PFSK-1 (cell line): ENCODE measurements around the gene PSMA8.

ENCODE experiments used
- FOXP2 ChIP-seq: optimal IDR thresholded peaks from 2 replicates; pipeline ENCODE3; 2011; ENCODE audit warnings: borderline replicate concordance, control low read depth, inconsistent platforms; ENCODE audit not compliant: insufficient read depth; ENCODE audit errors: extremely low read length, extremely low read depth
- POLR2AphosphoS5 ChIP-seq: IDR thresholded peaks from 2 replicates; pipeline ENCODE4 v1.6.1; 2012; ENCODE audit warnings: low read depth, mild to moderate bottlenecking, control low read depth, low read length, moderate library complexity
- SIN3A ChIP-seq: IDR thresholded peaks from 2 replicates; pipeline ENCODE4 v1.6.1; 2012; ENCODE audit warnings: mild to moderate bottlenecking, low read length, moderate library complexity, borderline replicate concordance; ENCODE audit not compliant: insufficient read depth
- TAF1 ChIP-seq: IDR thresholded peaks from 2 replicates; pipeline ENCODE4 v1.6.1; 2012; ENCODE audit warnings: low read length, control low read depth, borderline replicate concordance; ENCODE audit not compliant: insufficient read depth
- TF ChIP-seq, protein P1 (sequence below), 2 experiments: IDR thresholded peaks; 2 replicates each; pipeline versions ENCODE4 v1.6.1 to v1.8.0; 2011 to 2012; ENCODE audit warnings: low read depth in 2 of 2, low read length in 2 of 2, control low read depth in 1 of 2, inconsistent platforms in 1 of 2, mild to moderate bottlenecking in 1 of 2, moderate library complexity in 1 of 2; ENCODE audit not compliant: insufficient read depth in 1 of 2

The PSMA8 gene

GRCh38 chr18:26097563-26097962, 36.1 kb upstream of the PSMA8 start:
- TF ChIP-seq POLR2AphosphoS5, result no peak
- TF ChIP-seq SIN3A, result no peak
- no peak for TF ChIP-seq TAF1
- no peak for TF ChIP-seq FOXP2
- TF ChIP-seq, protein P1, sequence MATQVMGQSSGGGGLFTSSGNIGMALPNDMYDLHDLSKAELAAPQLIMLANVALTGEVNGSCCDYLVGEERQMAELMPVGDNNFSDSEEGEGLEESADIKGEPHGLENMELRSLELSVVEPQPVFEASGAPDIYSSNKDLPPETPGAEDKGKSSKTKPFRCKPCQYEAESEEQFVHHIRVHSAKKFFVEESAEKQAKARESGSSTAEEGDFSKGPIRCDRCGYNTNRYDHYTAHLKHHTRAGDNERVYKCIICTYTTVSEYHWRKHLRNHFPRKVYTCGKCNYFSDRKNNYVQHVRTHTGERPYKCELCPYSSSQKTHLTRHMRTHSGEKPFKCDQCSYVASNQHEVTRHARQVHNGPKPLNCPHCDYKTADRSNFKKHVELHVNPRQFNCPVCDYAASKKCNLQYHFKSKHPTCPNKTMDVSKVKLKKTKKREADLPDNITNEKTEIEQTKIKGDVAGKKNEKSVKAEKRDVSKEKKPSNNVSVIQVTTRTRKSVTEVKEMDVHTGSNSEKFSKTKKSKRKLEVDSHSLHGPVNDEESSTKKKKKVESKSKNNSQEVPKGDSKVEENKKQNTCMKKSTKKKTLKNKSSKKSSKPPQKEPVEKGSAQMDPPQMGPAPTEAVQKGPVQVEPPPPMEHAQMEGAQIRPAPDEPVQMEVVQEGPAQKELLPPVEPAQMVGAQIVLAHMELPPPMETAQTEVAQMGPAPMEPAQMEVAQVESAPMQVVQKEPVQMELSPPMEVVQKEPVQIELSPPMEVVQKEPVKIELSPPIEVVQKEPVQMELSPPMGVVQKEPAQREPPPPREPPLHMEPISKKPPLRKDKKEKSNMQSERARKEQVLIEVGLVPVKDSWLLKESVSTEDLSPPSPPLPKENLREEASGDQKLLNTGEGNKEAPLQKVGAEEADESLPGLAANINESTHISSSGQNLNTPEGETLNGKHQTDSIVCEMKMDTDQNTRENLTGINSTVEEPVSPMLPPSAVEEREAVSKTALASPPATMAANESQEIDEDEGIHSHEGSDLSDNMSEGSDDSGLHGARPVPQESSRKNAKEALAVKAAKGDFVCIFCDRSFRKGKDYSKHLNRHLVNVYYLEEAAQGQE (IDR thresholded peaks at IDR 0.05; ENCODE audit: insufficient read depth in 1 of 2, low read depth in 2 of 2, low read length in 2 of 2), result no peak

DNA sequence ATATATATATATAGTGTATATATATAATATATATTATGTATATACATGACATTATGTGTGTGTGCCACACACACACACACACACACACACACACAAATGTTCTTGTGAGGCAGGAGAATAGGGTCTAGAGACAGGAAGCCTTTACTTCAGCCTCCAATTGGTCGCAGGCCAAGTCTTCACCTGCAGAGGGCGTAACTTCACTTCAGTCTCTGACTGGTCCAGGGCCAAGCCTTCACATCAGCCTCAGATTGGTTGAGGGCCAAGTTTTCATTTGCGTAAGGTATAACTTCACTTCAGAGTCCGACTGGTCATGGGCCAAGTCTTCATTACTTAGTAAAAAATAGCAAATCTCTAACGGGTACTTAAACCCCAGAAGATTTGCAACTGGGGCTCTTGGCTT, 30.1 kb upstream of the PSMA8 start:
- TF ChIP-seq FOXP2 (no peak), SIN3A (no peak), TAF1 (no peak)
- TF ChIP-seq, protein P1 (IDR thresholded peaks at IDR 0.05; ENCODE audit: insufficient read depth in 1 of 2, low read depth in 2 of 2, low read length in 2 of 2), result no peak

- TF ChIP-seq, protein P1 (IDR thresholded peaks at IDR 0.05; ENCODE audit: insufficient read depth in 1 of 2, low read depth in 2 of 2, low read length in 2 of 2), result no peak
- no peak for TF ChIP-seq POLR2AphosphoS5
- TF ChIP-seq TAF1, result no peak
- TF ChIP-seq FOXP2, result no peak
- no peak for TF ChIP-seq SIN3A
Measured at GRCh38 chr18:26104035-26104434, 29.6 kb upstream of the PSMA8 start.

DNA sequence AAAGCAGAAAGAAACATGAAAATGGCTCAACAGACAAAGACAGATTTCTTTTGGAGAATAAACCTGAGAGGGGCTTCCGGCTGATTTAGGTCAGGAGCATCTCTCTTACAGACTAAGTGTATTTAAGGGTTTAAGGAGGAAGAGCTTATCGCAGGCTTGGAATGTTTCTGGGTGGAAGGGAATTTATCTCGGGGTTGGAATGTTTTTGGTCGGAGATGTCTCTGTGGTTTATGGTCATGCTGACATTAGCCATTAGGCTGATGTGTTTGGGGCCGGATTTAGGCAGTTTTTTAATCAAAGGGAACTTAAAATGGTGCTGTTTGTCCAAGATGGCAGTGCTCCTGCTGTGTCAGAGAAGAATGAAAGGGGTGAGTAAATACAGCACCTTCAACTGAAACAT, 14.4 kb upstream of the PSMA8 start:
- no peak for TF ChIP-seq POLR2AphosphoS5
- TF ChIP-seq FOXP2, result no peak
- TF ChIP-seq TAF1, result no peak
- TF ChIP-seq, protein P1 (IDR thresholded peaks at IDR 0.05; ENCODE audit: insufficient read depth in 1 of 2, low read depth in 2 of 2, low read length in 2 of 2), result no peak
- no peak for TF ChIP-seq SIN3A

GRCh38 chr18:26121476-26121875, 12.2 kb upstream of the PSMA8 start:
- TF ChIP-seq, protein P1 (IDR thresholded peaks at IDR 0.05; ENCODE audit: insufficient read depth in 1 of 2, low read depth in 2 of 2, low read length in 2 of 2), result no peak
- TF ChIP-seq SIN3A (no peak), POLR2AphosphoS5 (no peak), FOXP2 (no peak), TAF1 (no peak)
